ENCODE results near the gene GALNT10. TPM values are rescaled to one million over a fixed set of nuclear protein-coding genes. Genes with fewer than 3 reads are reported as not detected.

The GALNT10 gene
- total and polyA plus RNA-seq, 3 donors from 2014 or later: 15.7 to 19.3 (median 17.2) TPM

- DNase-seq: no peak
- intact Hi-C loops (cut with DNase I; ENCODE audit: low total_unique reads): no loop called here
- H3K27ac ChIP-seq: no peak overlapping the region
- H3K27me3 ChIP-seq: no peaks in the 10 kb centered on the region
- no peak overlapping the region for H3K4me3 ChIP-seq
- TF ChIP-seq CTCF (IDR thresholded peaks at IDR 0.05) (no peak), POLR2A (IDR thresholded peaks at IDR 0.05) (no peak)
- H3K4me1 ChIP-seq: peaks cover 9% of the 10 kb centered on the region
- no peaks in the 10 kb centered on the region for H3K9me3 ChIP-seq
- 90 to 100% methylated on average over 1 to 4 of the region's 4 CpGs for WGBS, 2 donors
- H3K36me3 ChIP-seq (ENCODE audit: low read depth, missing control alignments): no peaks in the 10 kb centered on the region
Measured at GRCh38 chr5:154217462-154217861, 26.9 kb downstream of the GALNT10 start.

GRCh38 chr5:154218786-154219185 lies 28.3 kb downstream of the GALNT10 start:
- no peak overlapping the region for H3K4me3 ChIP-seq
- DNase-seq: no peak
- WGBS, 2 donors: 87% methylated on average over 8 of the region's 8 CpGs
- intact Hi-C loops (cut with DNase I; ENCODE audit: low total_unique reads): no loop called here
- no peaks in the 10 kb centered on the region for H3K9me3 ChIP-seq
- H3K36me3 ChIP-seq (ENCODE audit: low read depth, missing control alignments): no peaks in the 10 kb centered on the region
- TF ChIP-seq POLR2A (IDR thresholded peaks at IDR 0.05): no peak
- TF ChIP-seq CTCF (IDR thresholded peaks at IDR 0.05): no peak
- no peak overlapping the region for H3K27ac ChIP-seq
- no peaks in the 10 kb centered on the region for H3K27me3 ChIP-seq
- H3K4me1 ChIP-seq: peaks cover 9% of the 10 kb centered on the region

DNA sequence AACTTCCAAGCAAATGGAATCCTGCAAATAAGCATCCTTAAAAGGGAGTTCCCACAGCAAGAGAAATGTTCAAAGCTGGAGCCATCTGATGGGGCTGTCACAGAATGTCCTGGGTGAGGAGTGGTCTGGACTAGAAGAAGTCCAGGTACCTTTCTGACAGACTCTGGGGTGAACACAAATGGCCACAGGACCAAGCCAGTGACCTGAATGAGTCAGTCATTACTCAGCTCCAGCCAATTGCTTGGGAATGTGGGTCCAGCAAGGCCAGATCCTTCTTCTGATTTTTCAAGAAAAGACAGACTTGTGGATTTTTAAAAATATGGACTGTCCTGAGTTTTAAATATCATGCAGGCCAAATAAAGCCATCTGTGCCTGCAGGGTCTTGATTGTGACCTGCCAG lies 30.1 kb downstream of the GALNT10 start:
- Histone ChIP-seq H3K4me1 (peaks cover 8% of the 10 kb centered on the region), H3K9me3 (no peaks in the 10 kb centered on the region), H3K36me3 (ENCODE audit: low read depth, missing control alignments) (no peaks in the 10 kb centered on the region), H3K4me3 (no peak overlapping the region), H3K27me3 (no peaks in the 10 kb centered on the region), H3K27ac (no peak overlapping the region)
- no peak for DNase-seq
- TF ChIP-seq CTCF (IDR thresholded peaks at IDR 0.05) (no peak), POLR2A (IDR thresholded peaks at IDR 0.05) (no peak)
- intact Hi-C loops (cut with DNase I; ENCODE audit: low total_unique reads): no loop called here

GRCh38 chr5:154221371-154221896 lies 30.9 kb downstream of the GALNT10 start:
- Histone ChIP-seq H3K27me3 (no peaks in the 10 kb centered on the region), H3K9me3 (no peaks in the 10 kb centered on the region), H3K27ac (no peak overlapping the region), H3K4me1 (no peaks in the 10 kb centered on the region), H3K4me3 (no peak overlapping the region), H3K36me3 (ENCODE audit: low read depth, missing control alignments) (no peaks in the 10 kb centered on the region)
- no peak for DNase-seq
- TF ChIP-seq CTCF (IDR thresholded peaks at IDR 0.05): no peak
- no peak for TF ChIP-seq POLR2A (IDR thresholded peaks at IDR 0.05)
- intact Hi-C loops (cut with DNase I; ENCODE audit: low total_unique reads): no loop called here
- WGBS, 2 donors: 76 to 82% methylated on average over 8 of the region's 8 CpGs

DNA sequence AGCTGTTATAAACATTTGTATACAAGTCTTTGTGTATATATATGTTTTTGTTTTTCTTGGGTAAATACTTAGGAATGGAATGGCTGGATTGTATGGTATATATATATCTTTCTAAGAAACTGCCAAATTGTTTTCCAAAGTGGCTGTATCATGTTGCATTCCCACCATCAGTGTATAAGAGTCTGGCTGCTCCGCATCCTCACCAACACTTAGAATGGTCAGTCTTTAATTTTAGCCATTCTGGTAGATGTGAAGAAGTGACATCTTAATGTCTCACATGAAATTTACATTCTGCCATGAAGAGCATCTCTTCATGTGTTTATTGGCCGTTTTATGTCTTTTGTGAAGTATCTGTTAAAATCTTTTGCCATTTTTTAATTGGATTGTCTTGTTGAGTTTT lies 31.9 kb downstream of the GALNT10 start:
- 94 to 100% methylated on average over 2 of the region's 2 CpGs for WGBS, 2 donors
- TF ChIP-seq CTCF (IDR thresholded peaks at IDR 0.05): no peak
- TF ChIP-seq POLR2A (IDR thresholded peaks at IDR 0.05): no peak
- no peak overlapping the region for H3K4me3 ChIP-seq
- intact Hi-C loops (cut with DNase I; ENCODE audit: low total_unique reads): no loop called here
- no peaks in the 10 kb centered on the region for H3K36me3 ChIP-seq (ENCODE audit: low read depth, missing control alignments)
- no peaks in the 10 kb centered on the region for H3K4me1 ChIP-seq
- H3K27me3 ChIP-seq: no peaks in the 10 kb centered on the region
- H3K9me3 ChIP-seq: no peaks in the 10 kb centered on the region
- no peak for DNase-seq
- H3K27ac ChIP-seq: no peak overlapping the region
